HepG2 (cell line): ENCODE data around the gene TAF3. TPM values are rescaled to one million over a fixed set of nuclear protein-coding genes. Genes with fewer than 3 reads are reported as not detected.

Experiments
- ATAC-seq: fragments of 200-7000 bp; cut with Tn5 transposase; 3 replicates; pipeline ENCODE4 v1.9.1; 2020; ENCODE audit warnings: mild to moderate bottlenecking, moderate library complexity
- BruUV-seq: library from RNA; stranded (reverse); fragments of 400-500 nt; replicated peaks from 2 replicates; lab custom pipeline; 2021; lab: Mats Ljungman, UMichigan
- CTCF ChIA-PET: fragments of 300-600 bp; formaldehyde crosslinking; extraction: SDS; loops from one replicate; lab custom pipeline; 2021; ENCODE audit warnings: low total read pairs, inconsistent platforms, low intra/inter-chr PET ratio; lab: Yijun Ruan, JAX
- POLR2A ChIA-PET: fragments of 350-600 bp; sonication (Branson Sonifier 250); formaldehyde crosslinking; loops from one replicate; lab custom pipeline; 2020; ENCODE audit warnings: antibody characterized with exemption, inconsistent platforms; lab: Yijun Ruan, JAX
- DNase-seq: peaks from one replicate; pipeline ENCODE4 v3.0.0-alpha.2; 2015; ENCODE audit warnings: low spot score
- FAIRE-seq: peaks from 3 replicates; lab custom pipeline; 2011; peaks lifted over from hg19 to GRCh38; lab: Jason Lieb, UNC
- H2AFZ ChIP-seq: one replicate; pipeline ENCODE4 v1.6.1; 2011; ENCODE audit warnings: low read length, inconsistent platforms
- H3K27ac ChIP-seq: fragments of 300-600 bp; 3 replicates; pipeline ENCODE4 v1.8.0; 2011; ENCODE audit warnings: mixed run types, mild to moderate bottlenecking, mixed read lengths, low read length, inconsistent platforms; ENCODE audit not compliant: insufficient read depth; ENCODE audit errors: extremely low read length
- H3K27me3 ChIP-seq, 2 experiments: fragments of 200-600 bp in 1 of 2; 2 replicates in 1 of 2; 3 replicates in 1 of 2; pipeline versions ENCODE4 v1.6.0 to v1.8.0; 2011; ENCODE audit warnings: low read length in 2 of 2, mild to moderate bottlenecking in 2 of 2, moderate library complexity in 2 of 2, inconsistent platforms in 1 of 2; ENCODE audit not compliant: insufficient read depth in 2 of 2, control insufficient read depth in 1 of 2
- H3K36me3 ChIP-seq, 2 experiments: fragments of 200-600 bp in 1 of 2; replicated peaks in 1 of 2; 2 replicates in 1 of 2; 3 replicates in 1 of 2; pipeline versions ENCODE4 v1.5.1 to v1.8.0; 2011; ENCODE audit warnings: low read length in 2 of 2, inconsistent platforms in 1 of 2; ENCODE audit not compliant: insufficient read depth in 2 of 2, control insufficient read depth in 1 of 2
- H3K4me1 ChIP-seq: 2 replicates; pipeline ENCODE4 v1.5.1; 2012; ENCODE audit warnings: low read length, inconsistent platforms; ENCODE audit not compliant: insufficient read depth
- H3K4me2 ChIP-seq: 2 replicates; pipeline ENCODE4 v1.6.0; 2011; ENCODE audit warnings: low read depth, low read length, inconsistent platforms
- H3K4me3 ChIP-seq, 3 experiments: fragments of 200-600 bp in 1 of 3; sonication (generic), shearing (Covaris generic) in 1 of 3; replicated peaks in 1 of 3; 2 replicates each; pipeline ENCODE4 v1.5.1; 2011 to 2016; ENCODE audit warnings: low read length in 3 of 3, inconsistent platforms in 2 of 3, low read depth in 2 of 3, mild to moderate bottlenecking in 2 of 3, control low read depth in 1 of 3, mixed read lengths in 1 of 3; ENCODE audit not compliant: insufficient read depth in 1 of 3
- H3K79me2 ChIP-seq: one replicate; pipeline ENCODE4 v1.6.1; 2011; ENCODE audit warnings: low read length, inconsistent platforms; ENCODE audit not compliant: insufficient read depth
- H3K9ac ChIP-seq: 2 replicates; pipeline ENCODE4 v1.6.0; 2011; ENCODE audit warnings: mild to moderate bottlenecking, low read depth, low read length, inconsistent platforms; ENCODE audit not compliant: insufficient read depth
- H3K9me3 ChIP-seq: 2 replicates; pipeline ENCODE4 v1.5.1; 2012; ENCODE audit warnings: mild to moderate bottlenecking, low read length
- H4K20me1 ChIP-seq: 2 replicates; pipeline ENCODE4 v1.6.0; 2011; ENCODE audit warnings: inconsistent platforms, mild to moderate bottlenecking, low read length, moderate library complexity; ENCODE audit not compliant: insufficient read depth
- ATF1 ChIP-seq: IDR thresholded peaks from 2 replicates; pipeline ENCODE4 v1.6.1; 2016; ENCODE audit warnings: mild to moderate bottlenecking, control low read depth
- EZH2 ChIP-seq: conservative IDR thresholded peaks from 2 replicates; pipeline ENCODE4 v1.6.1; 2012; ENCODE audit warnings: mild to moderate bottlenecking, low read depth, low read length, moderate library complexity
- PHF8 ChIP-seq: sonication (generic); formaldehyde crosslinking; IDR thresholded peaks from 2 replicates; pipeline ENCODE4 v1.5.0; 2020; ENCODE audit warnings: missing genetic modification reagents
- ZNF570 ChIP-seq: sonication (generic); formaldehyde crosslinking; IDR thresholded peaks from 2 replicates; pipeline ENCODE4 v1.4.0; 2020; ENCODE audit warnings: mild to moderate bottlenecking, missing genetic modification reagents, borderline replicate concordance
- WGBS: methylation state at CpG from one replicate; pipeline ENCODE4 v1.1.6; 2017; ENCODE audit warnings: low lambda C conversion rate; 5-methylcytosine and 5-hydroxymethylcytosine counted together
- in situ Hi-C: cut with HindIII; loops from 2 replicates; pipeline ENCODE4 v1.10.0; 2017; ENCODE audit warnings: low pct_unique_long_range_greater_than_20kb; ENCODE audit not compliant: extremely low pct_ligation_motif_present
- intact Hi-C: fragments of 100-400 bp; cut with micrococcal nuclease; formaldehyde crosslinking; loops from one replicate; pipeline ENCODE4 v1.10.0; 2022; ENCODE audit not compliant: unreplicated experiment
- polyA plus RNA-seq, 8 experiments: library from polyadenylated mRNA; depleted of rRNA in 3 of 8; stranded (reverse) in 7 of 8; unstranded in 1 of 8; fragments of >200 nt; fragmentation: Illumina TruSeq in 4 of 8; extraction: Trizol in 4 of 8; gene quantifications; 2 replicates each; pipeline versions ENCODE4 v1.2.1 to v1.2.3, GENCODE V29; 2011 to 2016; ENCODE audit warnings: low read depth in 4 of 8, missing spikeins in 1 of 8, mixed read lengths in 1 of 8; ENCODE audit not compliant: insufficient read depth in 1 of 8
- total RNA-seq, 5 experiments: library from RNA; depleted of rRNA; stranded (reverse); fragments of >200 nt; fragmentation: Illumina TruSeq; extraction: Trizol; gene quantifications; 2 replicates each; pipeline ENCODE4 v1.2.3, GENCODE V29; 2016; ENCODE audit warnings: low read depth in 1 of 5

TAF3 gene
- total and polyA plus RNA-seq, 2 of the 13 experiments (the other 11 are each of a cell fraction or from before 2014, with no cell fraction given) = 1.7 to 2.9 TPM

DNA sequence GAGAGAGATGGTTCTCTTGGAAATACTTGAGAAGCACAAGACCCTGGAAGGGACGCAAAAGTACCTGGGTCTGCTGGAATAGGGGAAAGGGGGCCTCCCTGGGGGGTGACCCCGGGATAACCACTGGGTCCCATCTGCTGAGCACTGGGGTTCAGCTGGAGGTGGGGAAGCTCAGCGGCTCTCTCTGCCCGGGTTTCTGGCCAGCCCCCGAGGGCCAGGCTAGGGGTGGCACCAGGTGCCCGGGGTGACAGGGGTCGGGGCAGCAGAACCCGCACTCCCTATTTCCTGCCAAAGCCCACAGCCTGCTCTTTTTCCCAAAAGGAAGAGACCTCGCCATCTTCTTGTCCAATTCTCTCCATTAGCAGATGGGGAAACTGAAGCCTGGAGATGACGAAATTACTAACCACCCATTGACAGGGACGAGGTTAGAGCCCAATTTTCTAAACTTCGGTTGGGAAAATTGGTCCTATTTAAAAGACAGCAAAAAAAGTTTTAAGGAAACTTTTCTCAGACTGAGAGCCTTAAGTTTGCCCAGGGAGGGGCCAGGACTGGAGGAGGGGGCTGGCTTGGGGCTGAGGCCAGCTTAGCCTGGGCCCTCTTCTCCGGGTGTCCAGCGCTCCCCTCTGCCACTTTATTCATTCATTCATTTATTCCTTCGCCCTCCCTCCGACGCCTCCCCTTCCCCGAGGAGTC, 218.3 kb downstream of the TAF3 start:
- BruUV-seq = no TSS peak
- Histone ChIP-seq H3K4me3 (no peak overlapping the region), H3K4me1 (no peaks in the 10 kb centered on the region; the same call in 1 of the 2 replicates), H3K27ac (no peak overlapping the region), H3K9me3 (no peaks in the 10 kb centered on the region), H2AFZ (no peak overlapping the region), H3K9ac (no peak overlapping the region), H3K79me2 (no peaks in the 10 kb centered on the region), H3K4me2 (no peak overlapping the region), H3K27me3 (peaks cover 18 to 77% of the 10 kb centered on the region in 2 experiments), H3K36me3 (no peaks in the 10 kb centered on the region), H4K20me1 (no peaks in the 10 kb centered on the region)
- 41% methylated on average over 16 of the region's 18 CpGs for WGBS
- TF ChIP-seq PHF8 (CRISPR knock-in tag) = no peak
- CTCF ChIA-PET = no interaction called here
- intact Hi-C loops (no loop called here), in situ Hi-C loops (no loop called here)
- ATAC-seq (no peak), FAIRE-seq (no peak), DNase-seq (no peak)
- POLR2A ChIA-PET = no interaction called here

GRCh38 chr10:8037199-8037801, 219.0 kb downstream of the TAF3 start:
- FAIRE-seq = no peak
- H3K27ac ChIP-seq = no peak overlapping the region
- no TSS peak for BruUV-seq
- no peaks in the 10 kb centered on the region for H3K9me3 ChIP-seq
- no peaks in the 10 kb centered on the region for H4K20me1 ChIP-seq
- POLR2A ChIA-PET = no interaction called here
- in situ Hi-C loops (no loop called here), intact Hi-C loops (no loop called here)
- WGBS = 44% methylated on average over 32 of the region's 32 CpGs
- H3K4me1 ChIP-seq = no peaks in the 10 kb centered on the region; the same call in 1 of the 2 replicates
- no peak overlapping the region for H3K4me3 ChIP-seq
- no peaks in the 10 kb centered on the region for H3K79me2 ChIP-seq
- no peak overlapping the region for H2AFZ ChIP-seq
- no peak for ATAC-seq
- CTCF ChIA-PET = no interaction called here
- H3K36me3 ChIP-seq = no peaks in the 10 kb centered on the region
- DNase-seq = no peak
- peaks cover 24 to 83% of the 10 kb centered on the region in 2 experiments for H3K27me3 ChIP-seq
- no peak overlapping the region for H3K9ac ChIP-seq
- TF ChIP-seq ATF1 (CRISPR knock-in tag) (no peak), EZH2 (0 out of 2 replicates have a peak, but pooled peaks have one; percentile 85), ZNF570 (CRISPR knock-in tag) (no peak)
- no peak overlapping the region for H3K4me2 ChIP-seq
